ENCODE results near the gene FRMPD4.

DNA sequence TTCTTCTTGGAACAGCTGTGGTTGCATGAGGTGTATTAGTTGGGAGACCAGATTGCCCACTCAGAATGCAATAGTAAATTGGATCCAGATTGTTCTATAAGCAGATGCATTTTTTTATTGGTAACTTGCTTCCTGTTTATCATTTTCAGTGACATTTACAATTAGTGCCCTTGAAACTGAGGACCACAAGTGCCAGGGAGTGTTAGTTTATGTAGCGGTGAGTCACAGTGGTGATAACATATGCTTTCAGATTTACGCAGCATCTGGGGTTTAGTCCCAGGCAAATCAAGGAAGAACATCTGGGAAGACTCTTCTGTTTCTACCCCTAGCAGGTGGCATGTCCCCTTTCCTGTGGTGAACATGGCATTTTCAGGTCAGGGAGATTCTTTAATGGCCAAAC is 24.1 kb downstream of the FRMPD4 start:
- TF ChIP-seq POLR2A (IDR thresholded peaks at IDR 0.05; ENCODE audit: low read length) (no peak), GATA1 (IDR thresholded peaks at IDR 0.05; ENCODE audit: low read depth, low read length) (no peak)
